Measurements from ENCODE around the gene NCOA7. TPM values are rescaled to one million over a fixed set of nuclear protein-coding genes. Genes with fewer than 3 reads are reported as not detected.
"Not testable (repeated sequence)": the region's sequence is repeated elsewhere in the genome, so short reads cannot be mapped to it uniquely, and the experiment has no call there.

Gene NCOA7
- total RNA-seq, 1 experiment from 2014 or later: 39.6 TPM

DNA sequence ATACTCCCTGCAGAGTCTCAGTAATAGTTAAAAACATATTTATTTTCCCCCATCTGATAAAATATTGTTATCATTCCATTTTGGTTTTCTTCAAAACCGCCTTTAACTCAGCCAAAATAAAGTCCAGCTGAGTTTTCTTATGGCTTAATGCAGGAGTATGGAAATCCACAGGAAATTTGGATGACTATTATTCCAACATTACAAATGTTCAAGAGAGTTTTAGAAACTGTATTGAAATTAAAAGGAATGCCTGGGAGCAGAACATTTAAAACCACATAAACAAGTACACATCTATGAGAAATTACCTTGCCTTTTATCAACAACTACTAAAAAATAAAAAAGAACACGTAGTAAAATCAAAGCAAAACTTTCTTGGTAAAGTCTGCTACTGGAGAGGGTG, 45.7 kb downstream of the NCOA7 start:
- no peak for DNase-seq (ENCODE audit: low read depth)

DNA sequence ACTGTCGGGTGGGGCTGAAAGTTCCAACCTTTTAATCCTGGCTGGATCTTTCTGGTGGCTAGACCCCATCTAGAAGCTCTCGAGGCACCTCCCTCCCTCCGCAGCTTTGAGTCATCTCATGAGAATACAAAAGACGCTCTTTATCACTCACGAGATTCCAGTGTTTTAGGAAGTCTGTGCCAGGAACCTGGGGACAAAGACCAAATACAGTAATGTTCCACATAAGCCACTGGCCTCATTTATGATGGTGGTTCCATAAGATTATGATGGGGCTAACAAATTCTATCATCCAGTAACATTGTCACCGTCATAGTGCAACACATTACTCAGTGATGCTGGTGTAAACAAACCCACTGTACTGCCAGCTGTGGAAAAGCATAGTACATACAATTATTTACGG, 48.7 kb downstream of the NCOA7 start:
- peak; percentile 57 for DNase-seq (ENCODE audit: low read depth)

DNA sequence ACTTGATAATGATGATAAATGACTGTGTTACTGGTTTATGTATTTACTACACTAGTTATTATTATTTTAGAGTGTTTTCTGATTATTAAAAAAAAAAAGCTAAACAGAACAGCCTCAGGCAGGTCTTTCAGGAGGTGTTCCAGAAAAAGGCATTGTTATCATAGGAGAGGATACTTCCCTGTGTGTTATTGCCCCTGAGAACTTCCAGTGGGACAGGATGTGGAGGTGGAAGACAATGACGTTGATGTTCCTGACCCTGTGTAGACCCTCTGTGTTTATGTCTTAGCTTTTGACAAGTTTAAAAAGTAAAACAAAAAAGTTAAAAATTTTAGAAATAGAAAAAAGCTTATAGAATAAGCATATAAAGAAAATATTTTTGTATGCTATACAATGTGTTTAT, 49.1 kb downstream of the NCOA7 start:
- no peak for DNase-seq (ENCODE audit: low read depth)

DNA sequence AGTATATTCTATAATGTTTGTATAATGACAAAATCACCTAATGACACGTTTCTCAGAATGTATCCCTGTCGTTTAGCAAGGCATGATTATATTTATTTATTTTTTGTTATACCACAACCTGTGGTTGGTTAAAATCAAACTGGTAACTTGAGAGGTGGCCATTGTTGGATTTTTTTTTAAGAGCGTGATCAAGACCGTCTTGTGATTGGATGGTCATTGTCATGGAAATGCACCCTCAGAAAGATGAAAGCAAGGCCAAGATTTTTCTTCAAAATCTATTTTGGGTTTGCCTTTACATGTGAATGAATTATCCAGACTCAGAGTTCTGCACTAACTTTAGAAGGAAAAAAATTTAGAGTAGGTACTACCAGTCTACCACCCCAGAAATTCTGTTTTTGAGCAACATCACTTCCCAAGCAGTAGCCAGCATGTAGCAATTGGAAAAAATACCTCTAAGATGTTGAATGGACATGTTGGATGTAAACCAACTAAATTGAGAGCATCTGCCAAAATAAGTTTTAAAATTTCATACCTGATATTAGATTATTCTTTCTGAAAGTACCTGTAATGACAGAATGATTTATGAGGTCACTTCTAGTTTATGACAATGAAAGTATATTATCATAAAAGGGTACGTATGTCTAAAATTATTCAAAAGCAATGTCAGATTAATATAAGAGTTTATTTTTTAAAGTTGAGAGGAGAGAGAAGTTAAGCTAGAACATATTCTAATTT, 50.8 kb downstream of the NCOA7 start:
- DNase-seq (ENCODE audit: low read depth): no peak

DNA sequence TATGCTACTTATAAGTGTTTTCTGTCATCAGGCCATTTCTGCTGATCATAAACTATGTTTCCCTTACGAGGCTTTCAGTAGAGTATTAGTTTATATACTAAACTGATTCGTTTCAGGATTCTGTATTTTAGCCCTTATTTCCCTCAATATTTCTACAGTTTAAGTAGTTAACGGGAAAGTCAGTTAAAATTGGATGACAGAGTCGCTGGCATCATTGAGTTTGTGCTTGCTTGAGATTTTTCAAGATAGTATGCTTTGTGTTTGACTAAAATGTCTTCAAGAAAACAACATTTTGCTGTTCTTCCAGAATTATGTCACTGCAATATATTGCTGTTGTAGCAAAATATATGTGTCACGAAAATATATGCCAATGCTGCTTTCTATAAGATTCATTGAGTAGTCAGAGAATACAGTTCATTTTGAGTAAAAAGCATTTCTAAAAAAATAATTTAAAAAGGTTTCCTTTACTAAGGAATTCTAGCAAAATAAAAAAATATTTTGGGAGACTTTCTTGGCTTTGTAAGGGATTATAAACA, 51.4 kb downstream of the NCOA7 start:
- no peak for DNase-seq (ENCODE audit: low read depth)

DNA sequence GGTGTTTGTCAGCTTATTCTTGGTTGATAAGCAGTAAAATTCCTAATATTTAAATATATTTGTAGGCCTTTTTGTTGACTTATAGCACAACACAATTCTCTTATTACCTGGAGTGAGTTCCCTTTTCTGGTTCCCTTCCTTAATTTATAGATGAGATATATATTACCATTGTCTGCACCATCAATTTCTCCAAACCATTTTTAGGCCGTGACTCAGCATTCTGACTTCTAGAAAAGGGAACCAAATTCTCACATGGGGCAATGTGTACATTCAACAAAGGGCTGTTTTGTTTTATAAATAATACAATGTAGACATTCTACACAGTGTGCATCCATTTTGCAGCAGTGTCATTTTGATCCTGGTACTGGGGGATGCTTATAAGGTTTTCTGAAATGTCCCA, 52.8 kb downstream of the NCOA7 start:
- no peak for DNase-seq (ENCODE audit: low read depth)

DNA sequence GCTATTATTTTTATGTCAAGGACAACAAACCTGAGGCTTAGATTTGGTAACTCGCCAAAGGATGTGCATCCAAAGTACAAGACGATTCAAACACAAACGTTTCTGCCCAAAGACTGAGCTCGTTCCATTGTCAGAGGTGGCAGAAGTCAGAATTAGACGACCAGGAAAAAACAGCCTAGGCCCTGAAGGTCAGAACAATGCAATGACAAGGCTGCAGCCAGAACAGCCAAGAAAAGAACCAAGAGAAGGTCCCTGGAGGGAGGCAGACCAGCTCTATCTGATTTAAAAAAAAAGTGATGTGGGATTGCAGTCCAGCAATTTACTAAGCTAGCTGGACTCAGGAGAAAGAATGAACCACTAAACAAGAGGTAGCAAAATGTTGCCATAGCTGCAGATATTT, 54.2 kb downstream of the NCOA7 start:
- DNase-seq (ENCODE audit: low read depth): no peak

DNA sequence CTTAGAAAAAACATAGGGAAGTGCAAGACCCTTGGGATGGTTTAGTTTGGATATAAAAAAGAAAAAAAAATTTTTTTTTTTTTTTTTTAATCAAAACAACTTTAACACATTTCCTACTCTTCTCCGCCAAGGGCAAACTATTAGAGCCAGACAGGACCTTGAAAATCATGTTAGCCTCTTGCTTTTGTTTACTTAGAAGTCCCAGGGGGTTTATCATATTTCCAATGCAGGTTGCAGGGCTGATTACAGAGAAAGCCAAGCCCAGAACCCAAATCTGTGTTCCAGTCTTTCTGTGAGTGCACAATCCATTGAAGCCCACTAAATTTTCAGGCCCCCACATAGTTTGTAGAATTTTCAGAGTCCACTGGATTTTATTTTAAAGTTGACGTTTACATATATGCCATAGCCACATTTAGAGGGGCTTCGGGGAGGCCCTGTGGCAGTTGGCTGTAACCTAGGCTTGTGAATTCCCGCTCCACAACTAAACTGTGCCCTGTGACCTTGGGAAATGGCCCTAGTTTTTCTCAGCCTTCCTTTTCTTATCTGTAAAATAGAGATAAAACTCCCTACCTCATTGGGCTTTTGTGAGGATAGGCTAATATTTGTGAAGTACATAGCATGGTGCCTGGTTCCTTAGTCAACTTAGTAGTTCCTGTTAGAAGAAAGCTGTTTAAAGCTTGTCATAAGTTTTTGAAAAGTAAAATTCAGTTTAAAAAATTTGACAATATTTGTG, 55.7 kb downstream of the NCOA7 start:
- DNase-seq (ENCODE audit: low read depth): no peak

DNA sequence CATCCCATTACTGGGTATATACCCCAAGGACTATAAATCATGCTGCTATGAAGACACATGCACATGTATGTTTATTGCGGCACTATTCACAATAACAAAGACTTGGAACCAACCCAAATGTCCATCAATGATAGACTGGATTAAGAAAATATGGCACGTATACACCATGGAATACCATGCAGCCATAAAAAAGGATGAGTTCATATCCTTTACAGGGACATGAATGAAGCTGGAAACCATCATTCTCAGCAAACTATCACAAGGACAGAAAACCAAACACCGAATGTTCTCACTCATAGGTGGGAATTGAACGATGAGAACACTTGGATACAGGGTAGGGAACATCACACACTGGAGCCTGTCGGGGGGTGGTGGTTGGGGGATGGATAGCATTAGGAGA, 57.5 kb downstream of the NCOA7 start:
- not testable (repeated sequence) for DNase-seq (ENCODE audit: low read depth)

DNA sequence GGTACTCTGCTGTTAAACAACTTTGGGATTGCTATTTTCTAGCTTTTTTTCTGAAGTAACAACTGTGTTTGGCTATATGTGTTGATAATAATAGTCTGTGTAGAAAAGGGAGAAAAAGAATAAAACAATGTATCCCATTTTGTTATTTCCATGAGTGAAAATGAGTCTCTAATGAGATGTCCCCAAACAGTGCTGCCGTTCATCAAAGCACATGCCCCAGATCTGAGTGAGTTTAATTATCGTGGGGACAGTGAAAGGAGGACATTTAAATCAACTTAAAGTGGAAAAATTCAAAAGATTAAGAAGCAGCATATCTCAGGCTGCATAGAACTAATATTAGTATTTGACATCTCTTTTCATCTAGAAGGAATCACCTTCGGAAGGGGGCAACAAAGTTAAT, 59.6 kb downstream of the NCOA7 start:
- no peak for DNase-seq (ENCODE audit: low read depth)

DNA sequence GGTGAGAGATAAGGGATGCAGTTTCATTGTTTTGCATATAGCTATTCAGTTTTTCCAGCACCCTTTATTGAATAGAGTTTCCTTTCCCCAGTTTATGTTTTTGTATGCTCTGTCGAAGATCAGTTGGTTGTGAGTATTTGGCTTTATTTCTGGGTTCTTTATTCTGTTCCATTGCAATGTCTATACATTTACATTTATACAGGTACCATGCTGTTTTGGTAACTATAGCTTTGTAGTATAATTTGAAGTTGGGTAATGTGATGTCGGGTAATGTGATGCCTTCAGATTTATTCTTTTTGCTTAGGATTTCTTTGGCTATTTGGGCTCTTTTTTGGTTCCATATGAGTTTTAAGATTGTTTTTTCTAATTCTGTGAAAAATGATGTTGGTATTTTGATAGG, 61.8 kb downstream of the NCOA7 start:
- no peak for DNase-seq (ENCODE audit: low read depth)

DNA sequence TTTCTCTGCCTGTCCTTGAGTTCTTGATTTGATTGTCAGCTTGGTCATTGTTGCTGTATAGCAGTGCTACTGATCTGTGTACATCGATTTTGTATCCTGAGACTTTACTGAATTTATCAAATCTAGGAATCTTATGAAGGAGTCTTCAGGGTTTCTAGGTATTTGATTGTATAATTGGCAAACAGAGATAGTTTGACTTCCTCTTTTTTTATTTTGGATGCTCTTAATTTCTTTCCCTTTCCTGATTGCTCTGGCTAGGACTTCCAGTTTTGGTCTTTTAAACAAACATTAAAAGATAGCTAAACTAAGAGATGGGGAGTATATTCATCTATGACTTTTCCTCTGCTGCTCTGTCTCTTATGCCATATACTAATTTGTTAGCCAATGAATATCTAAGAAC, 62.4 kb downstream of the NCOA7 start:
- no peak for DNase-seq (ENCODE audit: low read depth)

DNA sequence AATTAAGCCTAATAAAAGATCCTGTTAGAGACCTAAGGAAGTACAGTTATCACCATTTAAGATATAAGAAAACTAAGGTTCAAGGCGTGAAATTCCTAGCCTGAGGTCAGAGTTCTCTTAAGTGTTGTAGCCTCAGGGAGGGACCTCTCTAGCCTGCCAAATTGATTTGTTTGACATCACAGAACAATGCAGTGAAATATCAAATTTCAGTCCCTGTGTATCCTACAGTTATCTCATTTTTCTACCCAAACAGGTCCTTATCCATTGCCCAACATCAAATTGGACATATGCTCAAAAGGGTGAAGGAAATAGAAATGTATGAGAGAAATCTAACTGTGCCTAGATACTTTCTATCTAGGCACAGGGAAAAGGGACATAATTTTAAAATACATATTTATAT, 63.0 kb downstream of the NCOA7 start:
- DNase-seq (ENCODE audit: low read depth): no peak

DNA sequence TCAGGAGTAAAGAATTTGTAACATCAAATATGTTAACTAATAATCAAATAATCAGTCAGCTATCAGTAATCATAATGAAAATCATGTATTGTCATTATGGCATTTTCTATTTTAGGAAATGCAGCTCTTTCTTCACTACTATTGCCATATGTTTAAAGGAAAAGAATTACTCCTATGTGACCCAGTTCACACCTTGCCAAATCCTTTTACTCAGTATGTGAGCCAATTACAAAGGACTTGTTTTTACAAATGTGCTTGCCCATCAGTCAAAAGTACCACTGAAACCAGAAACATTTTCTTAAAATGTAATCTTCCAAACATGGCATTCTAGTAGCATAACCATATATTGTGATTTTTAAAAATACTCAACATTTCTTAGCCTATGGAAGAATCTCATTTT, 63.6 kb downstream of the NCOA7 start:
- no peak for DNase-seq (ENCODE audit: low read depth)

DNA sequence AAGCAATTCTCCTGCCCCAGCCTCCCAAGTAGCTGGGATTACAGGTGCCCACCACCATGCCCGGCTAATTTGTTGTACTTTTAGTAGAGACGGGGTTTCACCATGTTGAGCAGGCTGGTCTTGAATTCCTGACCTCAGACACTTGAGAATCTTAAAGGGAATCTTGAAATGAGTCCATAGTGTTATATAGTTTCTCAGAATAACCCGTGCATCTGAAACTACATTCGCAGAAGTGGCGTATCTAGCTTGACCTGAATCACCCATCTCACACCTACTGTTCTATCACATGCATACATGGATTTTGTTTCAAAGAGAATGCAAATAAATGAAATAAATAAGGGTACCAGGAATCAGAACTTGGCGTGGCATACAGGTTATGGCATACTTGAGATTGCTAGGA, 65.0 kb downstream of the NCOA7 start:
- no peak for DNase-seq (ENCODE audit: low read depth)

DNA sequence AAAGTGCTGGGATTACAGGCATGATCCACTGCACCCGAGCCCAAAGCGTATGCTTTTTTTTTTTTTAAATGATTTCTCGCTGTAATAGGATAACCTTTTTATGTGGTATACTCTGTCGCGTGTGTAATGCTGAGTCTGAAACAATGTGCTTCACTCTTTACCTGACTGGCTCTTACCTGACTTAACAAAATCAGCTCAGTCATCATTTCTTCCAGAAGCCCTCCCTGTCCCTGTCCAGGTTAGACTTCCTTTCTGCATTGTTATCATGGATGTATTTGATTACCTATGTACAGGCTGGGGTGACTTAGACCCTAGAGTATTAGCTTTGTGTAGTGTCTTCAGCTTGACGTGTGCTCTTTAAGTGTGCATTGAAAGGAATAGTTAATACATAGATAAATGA, 67.1 kb downstream of the NCOA7 start:
- DNase-seq (ENCODE audit: low read depth): no peak

DNA sequence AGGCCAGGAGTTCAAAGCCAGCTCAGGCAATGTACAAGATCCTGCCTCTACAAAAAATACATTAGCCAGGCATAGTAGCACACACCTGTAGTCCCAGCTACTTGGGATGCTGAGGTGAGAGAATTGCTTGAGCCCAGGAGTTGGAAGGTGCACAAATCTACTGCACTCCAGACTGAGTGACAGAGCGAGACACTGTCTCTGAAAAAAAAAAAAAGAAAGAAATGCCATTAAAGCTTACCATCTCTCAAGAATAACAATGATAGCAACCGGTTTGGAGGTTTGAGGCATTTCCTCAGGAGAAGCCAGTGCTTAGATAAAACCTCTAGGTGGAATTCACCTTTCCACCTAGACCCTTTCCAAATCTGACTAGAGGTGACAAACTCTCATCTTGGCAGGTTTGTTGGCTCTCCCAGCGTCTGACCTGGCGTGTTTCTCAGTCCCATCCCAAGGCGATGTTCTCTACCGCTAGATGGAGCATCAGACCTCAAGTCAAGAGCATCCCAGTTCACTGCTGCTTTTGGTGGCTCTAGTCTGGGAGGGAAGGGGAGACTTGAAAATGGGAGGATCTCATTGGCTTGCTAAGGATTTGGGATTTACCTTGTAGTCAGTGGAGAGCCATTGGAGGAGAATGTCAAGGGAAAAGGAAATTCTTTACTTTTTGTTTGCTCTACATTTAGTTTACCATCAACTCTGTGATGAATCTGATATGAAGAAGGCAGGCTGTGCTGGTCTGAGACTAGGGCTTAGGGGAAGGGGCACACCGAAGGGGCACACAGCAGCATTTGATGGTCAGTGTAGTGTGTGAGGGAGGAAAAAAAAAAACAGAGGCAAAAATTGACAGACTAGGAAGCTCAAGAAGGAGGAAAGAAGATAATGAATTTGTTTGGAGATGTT, 67.9 kb downstream of the NCOA7 start:
- peak; percentile 87 for DNase-seq (ENCODE audit: low read depth)

DNA sequence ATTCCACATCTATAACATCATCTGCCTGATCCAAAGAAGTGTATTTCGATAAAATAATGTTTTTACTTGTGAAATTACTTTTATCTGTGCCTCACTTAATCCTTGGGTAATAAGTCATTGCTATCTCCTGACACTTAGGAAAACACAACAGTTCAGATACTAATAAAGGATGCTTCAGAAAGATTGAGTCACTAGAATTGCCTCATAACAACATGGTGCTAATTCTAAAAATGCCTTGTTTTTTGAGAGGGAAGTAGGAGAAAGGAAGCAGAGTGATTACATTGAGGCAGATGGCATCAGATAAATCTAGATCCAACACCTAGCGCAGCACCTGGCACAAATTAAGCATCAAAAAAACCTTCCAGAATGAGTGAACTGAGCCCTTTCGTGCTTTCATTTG, 69.0 kb downstream of the NCOA7 start:
- DNase-seq (ENCODE audit: low read depth): no peak

DNA sequence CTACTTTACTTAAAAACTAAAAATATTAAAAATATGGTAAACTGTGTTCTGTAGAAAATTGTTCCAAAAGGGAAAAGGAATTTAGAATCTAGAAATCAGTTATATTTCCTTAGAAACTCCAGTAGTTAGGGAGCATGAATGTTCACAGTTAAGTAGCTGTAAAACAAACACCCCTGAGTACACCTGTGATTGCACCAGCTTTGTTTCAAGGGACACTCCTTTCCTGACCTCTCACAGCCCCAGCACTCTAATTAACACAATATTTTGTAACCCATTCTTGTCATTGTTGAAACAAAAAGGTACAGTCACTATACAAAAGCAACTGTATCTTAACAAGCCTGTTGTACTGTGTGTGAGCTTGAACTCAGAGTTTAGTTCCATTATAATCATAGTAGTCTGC, 72.3 kb downstream of the NCOA7 start:
- no peak for DNase-seq (ENCODE audit: low read depth)

DNA sequence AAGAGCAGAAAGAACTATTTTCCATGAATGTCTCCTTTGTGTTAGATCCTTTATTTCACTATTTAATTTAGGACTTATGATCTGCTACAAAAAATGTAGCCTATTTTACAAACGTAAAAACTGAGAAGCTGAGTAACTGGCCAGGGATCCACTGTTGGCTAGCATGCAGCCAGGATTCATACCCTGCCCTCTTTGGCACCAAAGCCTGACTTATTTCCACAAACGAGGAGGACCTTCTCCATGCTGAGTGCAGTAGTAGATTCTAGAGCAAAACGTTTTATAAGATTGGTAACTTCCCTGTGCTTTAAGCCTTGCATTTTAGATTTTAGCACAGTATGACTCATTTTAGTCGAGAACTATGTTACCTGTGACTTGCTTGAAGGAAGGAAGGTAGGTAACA, 74.3 kb downstream of the NCOA7 start:
- no peak for DNase-seq (ENCODE audit: low read depth)

DNA sequence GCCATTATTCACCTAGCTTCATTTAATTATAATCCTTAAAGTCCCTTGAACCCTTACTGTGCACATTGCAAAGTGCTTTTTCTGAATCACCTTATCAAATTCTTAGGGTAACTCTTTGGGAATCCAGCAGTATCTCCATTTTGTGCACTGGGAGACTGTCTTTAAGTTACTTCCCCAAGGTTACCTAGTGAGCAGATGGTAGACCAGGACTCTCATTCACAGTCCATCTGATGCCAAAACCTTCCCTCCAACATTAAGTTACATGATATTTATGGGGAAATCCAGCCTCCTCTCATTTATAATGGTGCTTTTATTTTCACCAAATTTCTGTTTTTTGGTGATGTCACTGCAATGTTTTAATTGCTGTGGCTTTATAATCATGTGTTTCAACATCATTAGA, 75.7 kb downstream of the NCOA7 start:
- no peak for DNase-seq (ENCODE audit: low read depth)

DNA sequence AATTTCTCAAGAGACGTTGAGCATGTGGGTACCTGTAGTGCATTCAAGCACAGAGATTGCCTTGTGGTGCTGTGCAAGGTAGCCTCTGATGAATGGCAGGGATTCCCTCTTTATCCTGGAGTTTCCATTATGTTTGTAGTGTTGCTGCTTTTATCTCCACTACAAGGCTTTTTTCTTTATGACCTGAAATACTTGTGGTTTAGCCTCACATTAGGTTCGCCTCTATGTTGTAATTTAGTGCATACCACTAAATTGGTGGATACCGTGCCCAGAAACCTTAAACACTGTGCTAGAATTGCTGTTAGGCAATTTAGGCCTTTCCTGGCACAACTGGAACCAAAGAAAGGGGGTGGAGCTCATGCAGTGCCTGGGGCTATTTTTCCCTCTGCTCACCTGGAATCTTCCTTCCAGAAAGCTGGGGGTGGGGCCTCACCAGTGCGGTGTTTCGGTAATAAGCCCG, 76.8 kb downstream of the NCOA7 start:
- DNase-seq (ENCODE audit: low read depth): peak; percentile 96

Data from M059J (cell line).